ENCODE measurements around the gene CXCR2.

The CXCR2 gene

DNA sequence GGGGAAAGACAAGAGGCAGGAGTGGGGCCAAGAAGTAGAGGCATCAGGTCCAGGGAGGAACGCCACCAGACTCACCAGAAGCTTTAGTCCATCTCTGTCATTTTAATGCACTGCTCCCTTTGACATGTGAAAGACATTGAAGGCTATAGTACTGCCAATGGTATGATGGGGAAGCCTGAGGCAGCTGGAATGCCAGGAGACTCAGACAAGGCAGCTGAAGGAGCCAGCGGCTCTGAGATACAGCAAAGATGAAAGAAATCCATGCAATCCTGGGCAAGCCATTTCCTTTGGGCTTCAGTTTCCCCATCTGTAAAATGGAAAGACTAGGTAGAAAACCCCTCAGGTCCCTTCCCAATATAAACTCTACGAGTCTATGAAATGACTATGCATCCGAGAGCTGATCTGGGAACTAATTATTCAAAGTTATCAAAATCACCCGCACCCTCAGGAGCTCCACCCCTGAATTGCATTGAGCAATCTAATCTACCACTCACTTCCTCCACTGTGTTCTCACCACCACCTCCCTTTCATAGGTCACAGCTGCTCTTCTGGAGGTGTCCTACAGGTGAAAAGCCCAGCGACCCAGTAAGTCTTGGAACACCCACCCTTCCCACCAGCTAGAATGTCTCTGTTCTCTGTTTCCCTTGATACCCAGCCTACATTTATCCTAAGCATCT, 3.1 kb downstream of the CXCR2 start:
- no peak for DNase-seq (ENCODE audit: low read depth)
- H3K4me3 ChIP-seq (ENCODE audit: low read depth, low read length) = no peak overlapping the region

- no peak overlapping the region for H3K4me3 ChIP-seq (ENCODE audit: low read depth, low read length)
- no peak for DNase-seq (ENCODE audit: low read depth)
These were observed 3.8 kb downstream of the CXCR2 start for GRCh38 chr2:218129458-218130135.

- no peak for DNase-seq (ENCODE audit: low read depth)
- H3K4me3 ChIP-seq (ENCODE audit: low read depth, low read length) = no peak overlapping the region
These were observed 4.5 kb downstream of the CXCR2 start for GRCh38 chr2:218130377-218130776.

DNA sequence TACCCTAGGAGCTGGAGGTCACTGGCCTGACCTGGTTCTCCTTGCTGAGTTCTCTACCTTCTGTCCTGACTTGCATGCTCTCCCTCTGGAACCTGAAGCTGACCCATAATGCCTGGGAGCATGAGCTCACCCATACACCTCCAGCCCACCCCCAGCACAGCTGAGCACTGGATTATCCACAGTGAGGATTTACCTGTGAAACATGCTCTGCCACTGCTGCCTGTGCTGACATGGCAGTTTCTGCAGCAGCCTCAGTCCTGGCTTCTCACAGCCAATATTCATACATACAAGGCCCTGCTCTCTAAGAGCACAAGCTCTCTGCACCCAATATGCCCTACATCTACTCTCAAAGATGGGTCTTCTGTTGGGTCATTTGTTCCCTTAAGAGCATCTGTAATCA, 5.0 kb downstream of the CXCR2 start:
- no peak overlapping the region for H3K4me3 ChIP-seq (ENCODE audit: low read depth, low read length)
- DNase-seq (ENCODE audit: low read depth) = no peak

DNA sequence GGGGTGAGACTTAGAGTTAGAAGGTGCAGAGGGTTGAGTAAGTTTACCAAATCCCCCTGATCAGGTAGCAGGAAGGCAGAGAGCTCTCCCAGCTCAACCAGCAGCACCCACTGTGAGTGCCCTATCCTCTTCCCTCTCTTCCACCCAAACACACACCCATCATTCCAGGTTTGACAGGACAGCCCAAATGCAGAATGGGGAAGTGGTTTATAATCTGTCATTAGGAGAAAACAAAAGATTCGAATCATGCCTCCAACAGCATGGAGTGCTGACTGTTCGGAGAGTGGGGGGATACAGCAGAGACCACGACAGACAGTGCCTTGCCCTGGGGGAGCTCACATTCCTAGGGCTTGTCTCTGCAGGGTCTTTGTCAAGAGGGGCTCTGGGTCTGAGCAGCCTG, 11.7 kb downstream of the CXCR2 start:
- no peak for DNase-seq (ENCODE audit: low read depth)
- H3K4me3 ChIP-seq (ENCODE audit: low read depth, low read length) = no peak overlapping the region

DNA sequence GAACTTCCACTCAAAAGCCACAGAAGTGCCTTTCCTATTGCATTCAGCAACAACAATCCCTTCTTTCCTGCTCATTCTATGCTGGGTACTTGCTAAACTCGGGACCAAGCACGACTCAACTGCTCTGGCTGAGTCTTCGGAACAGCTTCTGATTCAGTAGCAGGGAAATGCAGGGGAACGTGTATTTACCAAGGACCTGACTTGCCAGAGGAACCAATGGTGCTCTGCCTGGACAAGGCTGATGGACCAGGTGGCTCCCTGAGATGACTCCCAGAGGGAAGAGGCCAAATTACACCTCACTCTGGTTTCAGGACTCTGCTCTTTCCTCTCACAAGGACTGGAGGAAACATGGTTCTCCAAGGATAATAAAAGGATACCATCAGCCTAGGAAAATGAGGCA, 12.2 kb downstream of the CXCR2 start:
- no peak for DNase-seq (ENCODE audit: low read depth)

GRCh38 chr2:218145124-218145523, 19.3 kb downstream of the CXCR2 start:
- no peak overlapping the region for H3K4me3 ChIP-seq (ENCODE audit: low read depth, low read length)
- DNase-seq (ENCODE audit: low read depth) = no peak

More for the DNA sequence above, 12.2 kb downstream of the CXCR2 start:
- no peak overlapping the region for H3K4me3 ChIP-seq (ENCODE audit: low read depth, low read length)

DNA sequence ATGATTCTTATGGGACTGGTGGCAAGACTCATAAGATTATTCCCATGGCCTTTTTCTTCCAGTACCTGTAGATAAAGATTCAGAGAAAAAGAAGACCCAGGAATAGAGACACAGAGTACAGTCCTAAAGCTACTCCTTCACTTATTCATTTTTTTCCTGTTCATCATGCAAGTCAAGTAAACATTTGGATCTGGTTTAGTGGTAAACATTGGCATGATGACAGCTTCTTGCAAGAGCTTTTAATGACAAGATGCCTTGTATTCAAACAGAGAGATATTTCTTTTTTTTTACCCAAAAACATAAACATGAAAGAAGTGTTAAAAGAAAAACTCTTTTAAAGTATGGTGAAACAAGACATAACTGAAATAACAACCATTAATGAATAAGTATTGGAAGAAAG, 20.2 kb downstream of the CXCR2 start:
- DNase-seq (ENCODE audit: low read depth) = no peak
- no peak overlapping the region for H3K4me3 ChIP-seq (ENCODE audit: low read depth, low read length)

- DNase-seq (ENCODE audit: low read depth) = no peak
- no peak overlapping the region for H3K4me3 ChIP-seq (ENCODE audit: low read depth, low read length)
These were observed 23.3 kb downstream of the CXCR2 start for GRCh38 chr2:218149098-218149497.

DNA sequence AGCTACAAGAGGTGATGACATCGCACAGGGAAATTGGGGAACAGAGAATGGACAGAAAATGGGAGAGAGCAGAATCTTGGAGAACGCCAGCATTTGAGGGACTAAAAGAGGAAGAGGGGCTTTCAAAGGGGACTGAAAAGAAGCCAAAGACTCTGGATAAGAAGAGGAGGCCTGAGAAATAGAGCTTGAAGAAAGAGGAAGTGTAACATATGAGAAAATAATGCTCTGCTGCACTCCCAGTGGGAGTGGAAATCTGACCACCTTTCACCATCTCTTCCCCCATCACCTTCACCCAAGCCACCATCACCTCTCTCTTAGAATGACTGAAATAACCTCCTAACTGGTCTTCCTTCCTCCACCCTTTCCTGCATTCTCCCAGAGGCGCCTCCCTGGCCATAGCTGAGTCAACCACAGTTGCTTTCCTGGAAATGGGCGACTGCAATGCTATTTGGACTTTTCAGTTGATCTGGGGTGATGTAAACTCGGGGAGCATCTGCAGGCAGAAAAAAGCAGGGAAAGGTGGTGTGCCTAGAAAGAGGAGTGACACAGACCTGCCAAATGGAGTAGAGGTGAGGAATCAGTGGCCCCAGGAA, 24.1 kb downstream of the CXCR2 start:
- H3K4me3 ChIP-seq (ENCODE audit: low read depth, low read length) = no peak overlapping the region
- no peak for DNase-seq (ENCODE audit: low read depth)

DNA sequence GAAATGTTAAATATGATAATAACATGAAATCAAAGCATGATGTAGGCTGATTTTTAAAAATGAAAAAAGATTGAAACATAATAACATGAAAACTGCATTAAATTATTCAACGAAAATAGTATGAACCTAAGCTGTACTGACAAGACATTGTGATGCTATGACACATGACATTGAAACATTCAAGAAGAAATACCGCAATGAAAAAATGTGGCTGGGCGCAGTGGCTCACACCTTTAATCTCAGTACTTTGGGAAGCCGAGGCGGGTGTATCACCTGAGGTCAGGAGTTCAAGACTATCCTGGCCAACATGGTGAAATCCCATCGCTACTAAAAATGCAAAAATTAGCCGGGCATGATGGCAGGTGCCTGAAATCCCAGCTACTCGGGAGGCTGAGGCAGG, 26.3 kb downstream of the CXCR2 start:
- no peak overlapping the region for H3K4me3 ChIP-seq (ENCODE audit: low read depth, low read length)
- no peak for DNase-seq (ENCODE audit: low read depth)

DNA sequence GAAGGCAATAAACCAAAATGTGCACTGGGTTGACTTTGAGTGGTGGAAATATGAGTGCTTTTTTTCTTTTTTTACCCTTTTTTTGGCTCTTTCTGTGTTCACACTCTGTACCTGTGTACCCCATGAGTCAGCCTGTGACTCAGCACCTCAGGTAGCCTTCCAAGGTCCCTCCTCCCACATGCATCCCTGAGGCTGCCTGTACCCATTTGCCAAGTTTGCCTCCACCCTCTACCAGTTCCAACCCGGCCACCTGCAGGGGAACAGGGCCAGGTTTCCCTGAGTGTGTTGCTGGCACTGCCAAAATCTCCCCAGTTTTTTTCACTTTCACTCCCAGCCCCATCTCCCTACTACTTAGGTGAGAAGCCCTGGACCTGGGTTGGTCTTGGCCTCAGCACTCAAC, 26.9 kb downstream of the CXCR2 start:
- no peak overlapping the region for H3K4me3 ChIP-seq (ENCODE audit: low read depth, low read length)
- DNase-seq (ENCODE audit: low read depth) = no peak

- no peak overlapping the region for H3K4me3 ChIP-seq (ENCODE audit: low read depth, low read length)
- no peak for DNase-seq (ENCODE audit: low read depth)
These were observed 30.2 kb downstream of the CXCR2 start for GRCh38 chr2:218155953-218156479.

DNA sequence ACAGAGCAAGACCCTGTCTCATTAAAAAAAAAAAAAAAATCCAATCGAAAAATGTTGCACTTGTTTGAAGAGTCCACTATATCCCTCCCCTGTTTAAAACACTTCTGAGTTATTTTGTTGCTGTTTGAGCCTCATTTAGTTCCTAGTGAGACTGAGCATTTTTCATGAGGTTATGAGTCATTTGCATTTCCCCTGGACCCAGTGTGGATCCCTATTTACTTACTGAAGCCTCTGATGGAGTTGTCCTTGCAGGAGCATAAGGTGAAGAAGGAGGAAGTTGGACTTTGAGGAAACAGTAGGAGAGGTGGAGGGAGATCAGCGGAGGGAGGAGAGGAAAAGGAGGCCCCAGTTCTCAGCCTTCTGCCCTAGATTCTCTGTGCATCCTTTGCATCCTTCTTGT, 35.8 kb downstream of the CXCR2 start:
- DNase-seq (ENCODE audit: low read depth) = no peak
- no peak overlapping the region for H3K4me3 ChIP-seq (ENCODE audit: low read depth, low read length)

DNA sequence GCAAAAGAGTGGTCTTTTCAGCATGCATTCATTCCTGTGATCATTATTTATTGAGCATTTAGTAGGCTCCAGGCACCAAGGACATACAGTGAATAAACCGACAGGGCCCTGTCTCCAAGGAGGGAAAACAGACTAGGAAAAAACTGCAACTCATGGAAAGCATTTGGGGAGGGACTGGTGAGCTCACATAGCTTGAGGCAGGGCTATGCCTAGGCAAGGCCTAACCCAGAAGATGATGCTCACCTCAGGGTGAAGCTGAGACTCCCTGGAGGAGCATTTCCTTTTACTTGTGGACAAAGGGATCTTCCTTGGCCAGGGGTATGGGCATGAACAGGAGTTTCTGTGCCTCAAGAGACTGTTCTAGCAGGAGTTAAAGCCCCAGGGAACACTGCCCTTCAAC, 37.0 kb downstream of the CXCR2 start:
- H3K4me3 ChIP-seq (ENCODE audit: low read depth, low read length) = no peak overlapping the region
- no peak for DNase-seq (ENCODE audit: low read depth)

DNA sequence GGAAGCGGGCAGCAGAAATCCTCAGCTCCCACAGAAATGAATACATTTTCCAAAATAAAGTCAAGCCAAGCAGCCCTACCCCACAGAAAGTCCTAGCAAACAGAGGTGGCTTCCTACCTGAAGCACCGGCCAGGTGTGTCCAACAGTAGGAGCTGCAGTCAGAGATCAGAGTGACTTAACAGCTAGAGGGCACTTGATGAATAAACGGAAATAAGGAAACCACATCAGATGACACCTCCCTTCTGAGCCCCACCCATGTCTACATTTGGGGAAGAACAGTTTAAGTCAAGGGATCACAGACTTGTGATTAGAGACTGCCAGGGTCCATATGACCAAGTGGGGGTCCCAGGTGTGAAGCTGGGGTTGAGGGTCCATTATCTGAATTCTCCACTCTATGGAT, 41.0 kb downstream of the CXCR2 start, which contains the start of gene CXCR1:
TSS of gene CXCR1 (minus strand) at position 172 of the 400 bp plus-strand sequence. CDS start 1,751 bp downstream, outside the sequence.
- DNase-seq (ENCODE audit: low read depth) = no peak

DNA sequence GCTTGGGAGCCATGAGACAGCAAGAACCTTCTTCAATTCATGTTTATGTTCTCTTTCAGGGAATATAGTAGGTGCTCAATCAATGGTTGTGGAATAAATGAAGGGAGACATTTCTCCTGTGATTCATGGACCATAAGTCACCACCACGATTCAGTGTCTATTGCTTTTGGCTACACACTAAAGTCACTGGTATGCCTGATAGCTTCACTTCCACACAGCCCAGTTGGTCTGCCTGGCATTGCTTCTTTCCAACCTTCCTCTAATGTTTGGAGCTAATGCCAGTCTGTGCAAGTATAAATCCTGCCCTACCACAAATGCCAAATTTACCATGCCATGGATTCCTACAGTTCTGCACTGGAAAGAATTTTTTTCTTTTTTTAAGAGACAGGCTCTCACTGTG, 42.2 kb downstream of the CXCR2 start:
- no peak overlapping the region for H3K4me3 ChIP-seq (ENCODE audit: low read depth, low read length)
- no peak for DNase-seq (ENCODE audit: low read depth)

More for the DNA sequence above, 41.0 kb downstream of the CXCR2 start, which contains the start of gene CXCR1:
- no peak within 1 kb of the TSS for H3K4me3 ChIP-seq (ENCODE audit: low read depth, low read length)

- H3K4me3 ChIP-seq (ENCODE audit: low read depth, low read length) = no peak overlapping the region
- no peak for DNase-seq (ENCODE audit: low read depth)
These were observed 43.0 kb downstream of the CXCR2 start for GRCh38 chr2:218168635-218169462.

GRCh38 chr2:218169757-218170546, 44.1 kb downstream of the CXCR2 start:
- no peak overlapping the region for H3K4me3 ChIP-seq (ENCODE audit: low read depth, low read length)
- no peak for DNase-seq (ENCODE audit: low read depth)
